Dermis blood vessel endothelial cell (primary cell): ENCODE measurements around the gene SGSM1. TPM values are rescaled to one million over a fixed set of nuclear protein-coding genes. Genes with fewer than 3 reads are reported as not detected.

Experiments
- total RNA-seq: library from RNA; depleted of rRNA; stranded (reverse); fragments of >200 nt; gene quantifications from 2 replicates; pipeline ENCODE4 v1.2.3, GENCODE V29; 2014

SGSM1 gene
- total RNA-seq, 1 donor from 2014 or later, result 4.1 TPM

Other genes with a start within 250 kb of the SGSM1 start
- 3.4 and 6.3 TPM in 2 replicates for gene LRRC75B, start 213.1 kb upstream of the SGSM1 start, total RNA-seq
- 2.2 and 2.6 TPM in 2 replicates for gene GGT1, start 203.0 kb upstream of the SGSM1 start, total RNA-seq
- 0.17 TPM in 1 of 2 replicates, not detected in the other for gene PIWIL3, start 31.5 kb upstream of the SGSM1 start, total RNA-seq
- not detected in 2 replicates for gene LHFPL7, start 140.5 kb downstream of the SGSM1 start, total RNA-seq
- 41.9 and 57.7 TPM in 2 replicates for gene KIAA1671, start 146.5 kb downstream of the SGSM1 start, total RNA-seq